Measurements from ENCODE around the gene DPH2. TPM values are rescaled to one million over a fixed set of nuclear protein-coding genes. Genes with fewer than 3 reads are reported as not detected.

The DPH2 gene
- polyA plus RNA-seq, 1 experiment = 35.3 TPM

DNA sequence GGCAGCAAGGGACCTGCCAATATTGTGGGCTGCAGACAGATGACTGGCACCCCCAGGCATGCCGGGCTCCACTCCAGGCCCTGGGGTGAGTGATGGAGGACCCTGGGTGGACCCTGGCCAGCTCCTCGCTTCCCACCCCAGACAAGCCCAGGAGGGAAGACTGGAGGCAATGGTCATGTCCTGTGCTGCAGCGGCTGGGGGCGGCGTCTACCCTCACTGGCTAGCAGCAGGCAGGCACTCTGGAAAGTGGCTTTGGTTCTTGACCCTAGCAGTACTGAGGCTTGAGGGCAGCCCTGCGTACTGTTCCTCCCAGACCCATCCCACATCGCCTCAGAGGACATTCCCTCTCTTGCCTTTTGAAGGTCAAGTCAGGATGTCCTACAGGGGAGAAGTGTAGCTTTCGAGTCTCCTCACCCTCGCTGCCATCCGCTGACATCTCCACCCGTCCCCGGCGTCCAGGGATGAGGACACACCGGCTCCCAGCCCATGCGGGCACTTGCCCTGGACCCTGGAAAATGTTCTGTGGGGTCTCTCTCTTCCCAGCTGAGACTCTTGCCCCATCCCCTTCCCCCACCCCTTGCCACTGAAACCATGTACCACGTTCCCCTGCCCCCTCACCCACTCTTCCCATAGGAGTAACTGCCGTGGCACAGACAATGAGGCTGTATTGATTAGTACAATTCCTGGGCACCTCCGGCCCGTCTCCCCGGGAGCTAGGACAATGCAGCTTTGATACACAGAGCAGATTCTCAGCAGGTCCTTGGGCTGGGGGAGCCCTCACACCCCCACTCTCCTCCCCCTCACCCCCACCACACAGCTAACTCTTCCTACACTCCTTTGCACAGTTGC is 46.5 kb downstream of the DPH2 start:
- TF ChIP-seq, protein P1, sequence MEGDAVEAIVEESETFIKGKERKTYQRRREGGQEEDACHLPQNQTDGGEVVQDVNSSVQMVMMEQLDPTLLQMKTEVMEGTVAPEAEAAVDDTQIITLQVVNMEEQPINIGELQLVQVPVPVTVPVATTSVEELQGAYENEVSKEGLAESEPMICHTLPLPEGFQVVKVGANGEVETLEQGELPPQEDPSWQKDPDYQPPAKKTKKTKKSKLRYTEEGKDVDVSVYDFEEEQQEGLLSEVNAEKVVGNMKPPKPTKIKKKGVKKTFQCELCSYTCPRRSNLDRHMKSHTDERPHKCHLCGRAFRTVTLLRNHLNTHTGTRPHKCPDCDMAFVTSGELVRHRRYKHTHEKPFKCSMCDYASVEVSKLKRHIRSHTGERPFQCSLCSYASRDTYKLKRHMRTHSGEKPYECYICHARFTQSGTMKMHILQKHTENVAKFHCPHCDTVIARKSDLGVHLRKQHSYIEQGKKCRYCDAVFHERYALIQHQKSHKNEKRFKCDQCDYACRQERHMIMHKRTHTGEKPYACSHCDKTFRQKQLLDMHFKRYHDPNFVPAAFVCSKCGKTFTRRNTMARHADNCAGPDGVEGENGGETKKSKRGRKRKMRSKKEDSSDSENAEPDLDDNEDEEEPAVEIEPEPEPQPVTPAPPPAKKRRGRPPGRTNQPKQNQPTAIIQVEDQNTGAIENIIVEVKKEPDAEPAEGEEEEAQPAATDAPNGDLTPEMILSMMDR (IDR thresholded peaks at IDR 0.05; ENCODE audit: insufficient read depth, low read depth, low read length) = no peak
- H3K27me3 ChIP-seq (ENCODE audit: control insufficient read depth, insufficient read depth, low read length) = no peaks in the 10 kb centered on the region
- H3K36me3 ChIP-seq (ENCODE audit: control insufficient read depth, insufficient read depth, low read length) = peaks cover 20% of the 10 kb centered on the region
- no peak overlapping the region for H3K4me3 ChIP-seq (ENCODE audit: low read depth, low read length)
- no peak for DNase-seq (ENCODE audit: low read depth)
- ChIA-PET POLR2A (no interaction called here), CTCF (interaction anchor here (1.0 to 4.6 kb wide), 3 partner anchors 10 to 32 kb away, joined by 3 to 31 read pairs (median 9); no protein-coding TSS in a partner anchor)

DNA sequence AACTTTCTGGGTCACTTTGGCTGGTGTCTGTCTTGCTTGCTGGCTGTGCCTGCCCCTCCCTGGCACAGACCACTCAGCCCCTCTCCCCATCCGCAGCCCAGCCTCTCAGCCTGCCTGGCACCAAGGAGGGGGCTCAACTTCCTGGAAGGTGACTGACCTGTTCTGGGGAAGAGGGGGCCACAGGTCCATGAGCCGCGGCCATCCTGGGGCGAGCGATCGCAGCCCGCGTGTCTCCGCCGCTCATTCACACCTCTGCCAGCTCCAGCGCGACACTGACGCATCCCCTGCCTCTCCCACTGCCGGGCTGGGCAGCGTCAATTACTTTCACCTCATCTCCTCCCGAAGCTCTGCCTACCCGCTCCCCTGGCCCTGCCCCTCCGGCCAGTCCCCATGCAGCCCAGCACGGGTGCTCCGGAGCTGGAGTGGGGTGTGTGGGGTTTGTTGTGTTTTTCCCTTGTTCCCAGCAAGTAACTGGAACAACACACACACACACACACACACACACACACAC is 47.1 kb downstream of the DPH2 start:
- H3K27me3 ChIP-seq (ENCODE audit: control insufficient read depth, insufficient read depth, low read length) = no peaks in the 10 kb centered on the region
- CTCF ChIA-PET = interaction anchor here (1.0 to 4.6 kb wide), 3 partner anchors 11 to 32 kb away, joined by 3 to 31 read pairs (median 9); no protein-coding TSS in a partner anchor
- no peak overlapping the region for H3K4me3 ChIP-seq (ENCODE audit: low read depth, low read length)
- TF ChIP-seq, protein P1 (IDR thresholded peaks at IDR 0.05; ENCODE audit: insufficient read depth, low read depth, low read length) = no peak
- DNase-seq (ENCODE audit: low read depth) = no peak
- POLR2A ChIA-PET = no interaction called here
- H3K36me3 ChIP-seq (ENCODE audit: control insufficient read depth, insufficient read depth, low read length) = peaks cover 26% of the 10 kb centered on the region

DNA sequence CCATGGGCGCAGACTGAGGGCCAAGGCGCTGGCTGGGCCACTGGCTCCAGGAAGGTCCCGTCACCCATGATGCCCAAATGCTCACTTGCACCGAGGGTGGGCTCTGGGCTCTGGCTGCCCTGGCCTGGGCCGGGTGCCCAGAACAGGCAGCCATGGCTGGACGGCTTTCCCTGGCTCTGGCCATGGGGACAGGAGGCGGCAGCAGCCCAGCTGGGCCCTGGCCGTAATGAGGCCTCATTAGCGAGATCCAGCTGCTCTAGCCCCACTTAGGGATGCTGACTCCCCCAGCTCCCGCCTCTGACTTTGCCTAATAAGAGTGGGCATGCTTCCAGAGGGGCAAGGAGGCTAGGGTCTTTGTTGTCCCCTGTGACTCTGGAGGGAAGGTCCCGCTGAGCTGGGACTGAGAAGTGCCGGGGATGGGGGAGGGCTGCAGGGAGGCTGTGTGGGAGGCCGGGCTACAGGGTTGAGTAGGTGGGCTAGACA is 49.7 kb downstream of the DPH2 start:
- Histone ChIP-seq H3K36me3 (ENCODE audit: control insufficient read depth, insufficient read depth, low read length) (peaks cover 28% of the 10 kb centered on the region), H3K4me3 (ENCODE audit: low read depth, low read length) (no peak overlapping the region), H3K27me3 (ENCODE audit: control insufficient read depth, insufficient read depth, low read length) (no peaks in the 10 kb centered on the region)
- POLR2A ChIA-PET = no interaction called here
- TF ChIP-seq, protein P1 (IDR thresholded peaks at IDR 0.05; ENCODE audit: insufficient read depth, low read depth, low read length) = no peak
- DNase-seq (ENCODE audit: low read depth) = no peak
- CTCF ChIA-PET = interaction anchor here (1.5 to 4.6 kb wide), 3 partner anchors 9 to 17 kb away, joined by 4 to 31 read pairs (median 15); no protein-coding TSS in a partner anchor

DNA sequence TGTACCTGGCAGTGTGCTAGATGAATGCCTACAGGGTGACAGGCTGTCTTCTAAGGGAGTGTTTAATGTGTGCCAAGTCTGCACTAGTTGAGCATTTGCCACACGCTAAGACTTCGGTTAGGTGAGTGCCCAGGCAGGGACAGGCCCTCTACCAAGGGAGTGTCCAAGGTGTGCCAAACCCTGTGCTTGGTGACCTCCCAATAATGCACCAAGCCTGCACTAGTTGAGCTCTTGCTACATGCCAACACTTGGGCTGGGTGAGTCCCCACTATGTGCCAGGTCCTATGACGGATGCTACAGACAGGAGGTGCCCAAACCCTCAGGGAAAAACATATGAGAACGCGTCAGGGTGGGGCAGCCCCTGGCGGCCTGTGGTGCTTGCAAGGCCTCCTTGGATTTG is 50.7 kb downstream of the DPH2 start:
- CTCF ChIA-PET = interaction anchor here (0.6 to 4.6 kb wide), 3 partner anchors 14 to 28 kb away, joined by 4 to 31 read pairs (median 15); no protein-coding TSS in a partner anchor
- TF ChIP-seq, protein P1 (IDR thresholded peaks at IDR 0.05; ENCODE audit: insufficient read depth, low read depth, low read length) = no peak
- peaks cover 30% of the 10 kb centered on the region for H3K36me3 ChIP-seq (ENCODE audit: control insufficient read depth, insufficient read depth, low read length)

DNA sequence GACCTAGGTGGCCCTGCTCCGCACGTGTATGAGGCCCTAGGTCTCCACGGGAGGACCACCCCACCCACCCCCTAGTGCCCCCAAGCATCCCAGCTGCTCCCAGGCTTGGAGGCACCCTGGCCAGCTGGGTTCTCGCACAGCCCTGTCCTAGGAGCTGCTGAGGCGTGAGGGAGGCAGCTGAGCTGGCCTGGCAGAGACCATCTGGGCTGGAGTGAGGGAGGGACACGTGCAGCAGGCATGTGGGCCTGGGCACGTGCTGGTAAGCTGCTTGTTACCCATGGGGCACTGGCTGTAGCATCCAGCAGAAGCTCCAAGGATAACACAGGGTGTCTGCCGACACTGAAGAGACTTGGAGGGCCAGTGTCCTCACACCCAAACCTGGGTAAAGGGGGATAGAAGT is 51.3 kb downstream of the DPH2 start:
- ChIA-PET CTCF (interaction anchor here (0.6 to 3.2 kb wide), 3 partner anchors 15 to 27 kb away, joined by 4 to 19 read pairs (median 15); no protein-coding TSS in a partner anchor), POLR2A (no interaction called here)
- no peak for DNase-seq (ENCODE audit: low read depth)
- TF ChIP-seq, protein P1 (IDR thresholded peaks at IDR 0.05; ENCODE audit: insufficient read depth, low read depth, low read length) = no peak
- no peaks in the 10 kb centered on the region for H3K27me3 ChIP-seq (ENCODE audit: control insufficient read depth, insufficient read depth, low read length)
- H3K4me3 ChIP-seq (ENCODE audit: low read depth, low read length) = no peak overlapping the region
- peaks cover 26% of the 10 kb centered on the region for H3K36me3 ChIP-seq (ENCODE audit: control insufficient read depth, insufficient read depth, low read length)

More for the DNA sequence above, 50.7 kb downstream of the DPH2 start:
- POLR2A ChIA-PET = no interaction called here
- Histone ChIP-seq H3K4me3 (ENCODE audit: low read depth, low read length) (no peak overlapping the region), H3K27me3 (ENCODE audit: control insufficient read depth, insufficient read depth, low read length) (no peaks in the 10 kb centered on the region)
- no peak for DNase-seq (ENCODE audit: low read depth)
